Activated CD4-positive, alpha-beta memory T cell treated with anti-CD3 and anti-CD28 coated beads, Interleukin-2, amount 10 ng/mL, durations not matched to agents 7 days and 5 days (primary cell): ENCODE data around the gene KBTBD13. TPM values are rescaled to one million over a fixed set of nuclear protein-coding genes. Genes with fewer than 3 reads are reported as not detected.
"Not testable (repeated sequence)": the region's sequence is repeated elsewhere in the genome, so short reads cannot be mapped to it uniquely, and the experiment has no call there.

ENCODE experiments used
- CTCF ChIA-PET: fragments of 350-600 bp; sonication (Branson Sonifier 250); formaldehyde crosslinking; loops from one replicate; lab custom pipeline; 2021; ENCODE audit warnings: antibody characterized with exemption, inconsistent platforms; lab: Charles Lee
- POLR2A ChIA-PET: fragments of 350-600 bp; sonication (Branson Sonifier 250); formaldehyde crosslinking; loops from one replicate; lab custom pipeline; 2021; ENCODE audit warnings: antibody characterized with exemption; lab: Charles Lee
- DNase-seq: peaks from one replicate; pipeline ENCODE4 v3.0.0-alpha.2; 2020
- H3K27ac Mint-ChIP-seq: one replicate; pipeline ENCODE4 v1.8.0; 2021; ENCODE audit warnings: mild to moderate bottlenecking, mixed read lengths
- H3K27me3 Mint-ChIP-seq: one replicate; pipeline ENCODE4 v1.8.0; 2021; ENCODE audit warnings: mixed read lengths
- H3K36me3 Mint-ChIP-seq: one replicate; pipeline ENCODE4 v1.8.0; 2021; ENCODE audit warnings: low read depth, mixed read lengths
- H3K4me1 Mint-ChIP-seq: one replicate; pipeline ENCODE4 v1.8.0; 2021; ENCODE audit warnings: mixed read lengths
- H3K4me3 Mint-ChIP-seq: one replicate; pipeline ENCODE4 v1.8.0; 2021; ENCODE audit warnings: mild to moderate bottlenecking, mixed read lengths
- H3K9me3 Mint-ChIP-seq: one replicate; pipeline ENCODE4 v1.8.0; 2021; ENCODE audit warnings: mixed read lengths
- total RNA-seq, 2 experiments: library from RNA; stranded (reverse); gene quantifications; one replicate each; pipeline ENCODE4 v1.2.3, GENCODE V29; 2021

KBTBD13 gene
- total RNA-seq, 2 experiments from 2014 or later, result not detected

DNA sequence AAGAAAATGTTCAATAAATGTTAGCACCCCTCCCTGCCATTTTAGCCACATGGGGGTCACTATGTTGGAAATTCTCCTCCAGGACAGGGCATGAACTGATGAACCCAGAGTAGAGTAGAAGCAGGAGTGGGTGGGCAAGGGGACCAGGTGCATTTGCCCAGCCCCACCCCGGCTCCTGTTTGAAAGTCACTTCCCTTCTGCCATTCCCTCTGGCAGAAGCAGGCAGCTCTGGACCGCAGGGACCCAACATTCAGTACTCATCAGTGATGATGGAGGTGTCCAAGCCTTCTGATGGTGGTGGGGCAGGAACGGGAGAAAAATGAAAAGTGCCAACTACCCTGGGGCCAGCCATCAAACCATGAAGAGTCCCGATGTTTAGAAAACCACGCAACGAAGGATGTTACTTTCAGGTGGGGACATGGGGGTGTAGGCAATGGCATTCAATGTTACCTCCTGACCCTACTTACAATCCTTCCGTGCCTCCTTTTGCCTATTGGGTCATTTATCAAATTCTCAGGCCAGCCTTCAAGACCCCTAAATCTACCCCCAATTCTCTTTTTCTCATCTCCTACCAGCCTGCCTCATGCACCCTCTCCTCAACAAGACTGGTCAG lies 21.2 kb downstream of the KBTBD13 start:
- ChIA-PET CTCF (no interaction called here), POLR2A (no interaction called here)
- no peak overlapping the region for H3K4me3 Mint-ChIP-seq
- no peak overlapping the region for H3K27ac Mint-ChIP-seq
- no peaks in the 10 kb centered on the region for H3K27me3 Mint-ChIP-seq
- H3K36me3 Mint-ChIP-seq, result peaks cover 12% of the 10 kb centered on the region
- no peaks in the 10 kb centered on the region for H3K9me3 Mint-ChIP-seq
- H3K4me1 Mint-ChIP-seq, result no peaks in the 10 kb centered on the region
- DNase-seq, result no peak

DNA sequence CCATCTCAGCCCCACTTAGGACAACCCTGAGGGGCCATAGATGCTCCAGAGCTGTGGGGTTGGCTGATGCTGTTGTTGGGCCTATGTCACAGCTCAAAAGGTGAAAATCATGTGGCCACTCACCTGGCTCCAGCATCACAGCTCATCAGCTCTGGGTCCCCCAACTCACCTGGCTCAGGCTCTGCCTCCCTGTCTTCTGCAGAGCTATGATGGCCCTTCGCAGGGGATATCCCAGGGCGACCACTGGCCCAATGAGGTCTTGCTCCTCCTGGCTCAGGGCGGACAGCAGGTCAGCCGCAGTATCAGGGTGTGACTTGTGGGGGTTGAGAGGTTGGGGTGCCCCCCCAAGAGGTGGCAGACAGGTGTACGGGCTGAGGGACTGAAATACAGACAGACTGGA lies 22.8 kb downstream of the KBTBD13 start:
- Mint-ChIP-seq H3K27ac (no peak overlapping the region), H3K36me3 (peaks cover 15% of the 10 kb centered on the region), H3K4me1 (no peaks in the 10 kb centered on the region), H3K4me3 (no peak overlapping the region), H3K9me3 (no peaks in the 10 kb centered on the region), H3K27me3 (no peaks in the 10 kb centered on the region)
- CTCF ChIA-PET, result interaction anchor here (0.6 kb wide), 1 partner anchor 15 kb away, joined by 3 read pairs; no protein-coding TSS in a partner anchor
- DNase-seq, result no peak
- POLR2A ChIA-PET, result no interaction called here

DNA sequence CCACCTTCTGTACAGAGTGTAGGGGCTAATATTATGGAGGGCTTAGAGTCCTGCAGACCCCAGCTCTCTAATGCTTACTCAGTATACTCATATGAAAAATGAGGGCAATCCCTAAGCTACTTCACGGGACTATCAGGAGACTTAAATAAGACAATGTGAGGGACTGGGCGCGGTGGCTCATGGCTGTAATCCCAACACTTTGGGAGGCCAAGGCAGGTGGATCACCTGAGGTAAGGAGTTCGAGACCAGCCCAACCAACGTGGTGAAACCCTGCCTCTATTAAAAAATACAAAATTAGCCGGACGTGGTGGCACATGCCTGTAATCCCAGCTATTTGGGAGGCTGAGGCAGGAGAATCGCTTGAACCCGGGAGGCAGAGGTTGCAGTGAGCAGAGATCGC lies 23.3 kb downstream of the KBTBD13 start:
- H3K27me3 Mint-ChIP-seq, H3K9me3 Mint-ChIP-seq, H3K27ac Mint-ChIP-seq, POLR2A ChIA-PET, DNase-seq, H3K4me3 Mint-ChIP-seq, H3K4me1 Mint-ChIP-seq: not testable (repeated sequence)
- peaks cover 17% of the 10 kb centered on the region for H3K36me3 Mint-ChIP-seq
- CTCF ChIA-PET, result interaction anchor here (0.6 kb wide), 1 partner anchor 14 kb away, joined by 3 read pairs; no protein-coding TSS in a partner anchor

GRCh38 chr15:65100442-65100841 lies 23.9 kb downstream of the KBTBD13 start:
- DNase-seq, result no peak
- no peaks in the 10 kb centered on the region for H3K27me3 Mint-ChIP-seq
- POLR2A ChIA-PET, result no interaction called here
- no peaks in the 10 kb centered on the region for H3K9me3 Mint-ChIP-seq
- no peak overlapping the region for H3K27ac Mint-ChIP-seq
- no peaks in the 10 kb centered on the region for H3K4me1 Mint-ChIP-seq
- no peak overlapping the region for H3K4me3 Mint-ChIP-seq
- CTCF ChIA-PET, result interaction anchor here (1.6 kb wide), 1 partner anchor 10 kb away, joined by 5 read pairs; no protein-coding TSS in a partner anchor
- peaks cover 20% of the 10 kb centered on the region for H3K36me3 Mint-ChIP-seq

DNA sequence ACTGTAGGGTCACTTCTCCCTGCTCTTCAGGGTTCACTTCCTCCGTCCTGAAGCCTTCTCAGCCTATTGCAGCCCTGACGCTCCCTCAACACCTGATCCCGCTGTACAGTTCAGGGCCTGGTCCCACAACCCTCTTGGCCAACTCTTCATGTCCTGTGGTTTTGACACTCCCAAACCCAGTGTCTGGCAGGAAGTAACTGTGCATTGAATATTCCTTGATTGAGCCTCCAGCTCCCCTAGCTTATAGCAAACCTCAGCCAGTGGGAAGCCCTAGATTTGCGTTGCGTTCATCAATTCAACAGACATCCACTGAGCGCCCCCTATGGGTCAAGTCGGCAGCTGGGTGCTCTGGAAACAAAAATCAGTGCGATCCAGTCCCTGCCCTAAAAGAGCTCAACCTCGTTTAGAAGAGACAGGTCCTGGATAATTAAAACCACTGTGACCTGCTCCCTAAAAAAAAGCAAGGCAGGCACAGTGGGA lies 24.9 kb downstream of the KBTBD13 start:
- H3K27me3 Mint-ChIP-seq, result no peaks in the 10 kb centered on the region
- DNase-seq, result peak; percentile 57
- H3K36me3 Mint-ChIP-seq, result peaks cover 25% of the 10 kb centered on the region
- H3K9me3 Mint-ChIP-seq, result no peaks in the 10 kb centered on the region
- CTCF ChIA-PET, result interaction anchor here (0.6 to 2.6 kb wide), 12 partner anchors 9 to 880 kb away, joined by 3 to 18 read pairs (median 4); partner anchors contain the start of genes CLPX, PARP16 and PDCD7
- POLR2A ChIA-PET, result no interaction called here
- H3K27ac Mint-ChIP-seq, result no peak overlapping the region
- no peak overlapping the region for H3K4me3 Mint-ChIP-seq
- H3K4me1 Mint-ChIP-seq, result peaks cover 6% of the 10 kb centered on the region

DNA sequence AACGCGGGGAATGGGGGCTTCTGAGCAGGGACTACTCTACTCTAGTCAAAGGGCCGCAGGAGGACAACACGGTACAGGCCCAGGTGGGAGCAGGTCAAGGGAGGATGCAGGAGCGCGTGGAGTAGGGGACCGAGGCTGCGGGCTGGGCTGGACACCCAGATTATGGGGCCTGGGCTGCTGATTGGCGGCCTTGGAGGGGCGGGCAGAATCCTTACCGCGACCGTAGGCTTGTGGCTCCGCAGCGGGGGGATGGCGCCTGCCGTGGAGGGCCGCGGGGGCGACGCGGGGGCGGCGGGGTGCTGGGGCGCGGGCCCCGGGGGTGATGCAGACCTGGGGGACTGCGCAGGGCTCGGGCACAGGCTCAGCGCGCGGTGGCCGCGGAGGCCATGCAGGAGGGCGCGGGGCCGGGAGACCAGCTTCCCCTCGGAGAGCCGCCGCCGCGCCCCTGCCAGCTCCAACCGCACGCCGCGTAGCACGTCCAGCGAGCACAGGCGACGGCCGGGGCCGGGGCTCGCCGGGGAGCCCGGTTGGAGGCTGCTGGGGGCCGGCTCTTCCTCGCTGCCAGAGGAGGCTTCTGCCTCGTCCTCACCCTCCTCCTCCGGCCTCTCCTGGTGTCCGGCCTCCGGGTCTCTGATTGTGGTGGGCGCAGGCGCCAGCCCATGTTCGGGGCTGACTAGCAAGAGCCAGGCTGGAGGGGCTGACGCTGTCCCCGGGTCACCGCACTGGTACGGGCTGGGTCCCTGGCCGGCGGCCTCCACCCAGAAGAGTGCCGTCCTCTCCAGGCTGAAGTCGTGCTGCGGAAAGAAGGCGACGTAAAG lies 25.6 kb downstream of the KBTBD13 start:
- H3K36me3 Mint-ChIP-seq, result peaks cover 25% of the 10 kb centered on the region
- no peaks in the 10 kb centered on the region for H3K9me3 Mint-ChIP-seq
- H3K27me3 Mint-ChIP-seq, result no peaks in the 10 kb centered on the region
- no peak for DNase-seq
- peaks cover 6% of the 10 kb centered on the region for H3K4me1 Mint-ChIP-seq
- ChIA-PET POLR2A (no interaction called here), CTCF (interaction anchor here (0.6 to 2.6 kb wide), 13 partner anchors 8 to 880 kb away, joined by 3 to 18 read pairs (median 4); partner anchors contain the start of genes CLPX, PARP16 and PDCD7)
- H3K4me3 Mint-ChIP-seq, result no peak overlapping the region
- H3K27ac Mint-ChIP-seq, result no peak overlapping the region

DNA sequence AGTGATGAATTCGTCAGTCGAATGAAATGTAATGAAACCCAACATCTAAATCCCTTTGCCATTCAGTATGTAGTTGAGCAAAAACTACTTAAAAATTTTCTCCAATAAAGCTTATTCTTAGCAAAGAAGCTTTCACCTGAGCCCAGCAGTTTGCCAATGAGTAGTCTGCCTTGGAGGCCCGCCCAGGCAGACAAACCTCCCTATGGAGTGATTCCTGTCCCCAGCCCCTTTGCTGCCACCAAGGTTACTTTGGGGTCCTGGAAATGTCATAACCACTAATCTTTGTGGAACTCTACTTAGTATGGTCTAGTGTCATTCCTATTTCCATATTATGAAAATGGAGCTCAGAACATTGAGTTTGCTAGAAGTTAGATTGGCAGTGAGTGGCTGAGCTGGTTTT lies 26.4 kb downstream of the KBTBD13 start:
- Mint-ChIP-seq H3K27me3 (no peaks in the 10 kb centered on the region), H3K36me3 (peaks cover 25% of the 10 kb centered on the region), H3K27ac (no peak overlapping the region), H3K4me3 (no peak overlapping the region), H3K9me3 (no peaks in the 10 kb centered on the region), H3K4me1 (peaks cover 6% of the 10 kb centered on the region)
- POLR2A ChIA-PET, result interaction anchor here (0.9 kb wide), 1 partner anchor 113 kb away, joined by 3 read pairs; the partner anchor contains the start of gene SPG21
- DNase-seq, result no peak
- CTCF ChIA-PET, result interaction anchor here (1.2 to 2.6 kb wide), 3 partner anchors 12 to 69 kb away, joined by 4 to 18 read pairs (median 4); no protein-coding TSS in a partner anchor

GRCh38 chr15:65105038-65105437 lies 28.5 kb downstream of the KBTBD13 start:
- H3K27me3 Mint-ChIP-seq, result no peaks in the 10 kb centered on the region
- H3K4me3 Mint-ChIP-seq, result no peak overlapping the region
- DNase-seq, result no peak
- H3K4me1 Mint-ChIP-seq, result peaks cover 6% of the 10 kb centered on the region
- no peak overlapping the region for H3K27ac Mint-ChIP-seq
- H3K9me3 Mint-ChIP-seq, result no peaks in the 10 kb centered on the region
- POLR2A ChIA-PET, result no interaction called here
- peaks cover 21% of the 10 kb centered on the region for H3K36me3 Mint-ChIP-seq
- CTCF ChIA-PET, result no interaction called here

DNA sequence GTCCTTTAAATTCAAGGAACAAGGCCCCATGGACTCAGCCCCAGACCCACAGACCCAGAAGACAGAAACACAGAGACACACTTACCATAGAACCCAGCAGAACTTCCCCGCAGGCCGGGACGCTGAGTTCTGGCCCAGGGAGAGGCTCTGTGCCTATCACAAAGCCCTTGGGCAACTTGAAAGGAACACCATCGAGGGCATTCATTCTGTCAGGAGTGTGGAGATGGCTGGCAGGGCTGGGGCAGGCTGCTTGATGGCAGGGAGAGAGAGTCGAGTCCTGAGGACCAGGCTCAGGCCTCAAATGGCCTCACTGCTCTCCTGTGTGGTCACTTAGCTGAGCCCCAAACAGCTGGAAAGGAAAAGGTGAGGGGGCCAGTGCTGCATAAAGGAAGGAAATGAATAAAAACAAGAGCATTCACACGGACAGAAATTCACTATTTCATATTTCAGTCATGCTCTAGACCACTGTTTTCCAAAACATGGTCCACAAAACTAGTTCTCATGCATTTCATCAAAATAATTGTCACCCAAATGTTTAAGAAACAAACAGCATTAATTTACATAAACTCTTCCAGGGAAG lies 29.6 kb downstream of the KBTBD13 start:
- Mint-ChIP-seq H3K27ac (no peak overlapping the region), H3K9me3 (no peaks in the 10 kb centered on the region), H3K36me3 (peaks cover 23% of the 10 kb centered on the region), H3K4me3 (no peak overlapping the region), H3K4me1 (peaks cover 8% of the 10 kb centered on the region), H3K27me3 (no peaks in the 10 kb centered on the region)
- ChIA-PET POLR2A (no interaction called here), CTCF (no interaction called here)
- no peak for DNase-seq

GRCh38 chr15:65110676-65111292 lies 34.2 kb downstream of the KBTBD13 start:
- no peak overlapping the region for H3K4me3 Mint-ChIP-seq
- H3K9me3 Mint-ChIP-seq, result no peaks in the 10 kb centered on the region
- peaks cover 21% of the 10 kb centered on the region for H3K36me3 Mint-ChIP-seq
- no peak for DNase-seq
- H3K27ac Mint-ChIP-seq, result no peak overlapping the region
- ChIA-PET POLR2A (no interaction called here), CTCF (interaction anchor here (1.5 kb wide), 1 partner anchor 9 kb away, joined by 5 read pairs; no protein-coding TSS in a partner anchor)
- H3K27me3 Mint-ChIP-seq, result no peaks in the 10 kb centered on the region
- peaks cover 8% of the 10 kb centered on the region for H3K4me1 Mint-ChIP-seq

DNA sequence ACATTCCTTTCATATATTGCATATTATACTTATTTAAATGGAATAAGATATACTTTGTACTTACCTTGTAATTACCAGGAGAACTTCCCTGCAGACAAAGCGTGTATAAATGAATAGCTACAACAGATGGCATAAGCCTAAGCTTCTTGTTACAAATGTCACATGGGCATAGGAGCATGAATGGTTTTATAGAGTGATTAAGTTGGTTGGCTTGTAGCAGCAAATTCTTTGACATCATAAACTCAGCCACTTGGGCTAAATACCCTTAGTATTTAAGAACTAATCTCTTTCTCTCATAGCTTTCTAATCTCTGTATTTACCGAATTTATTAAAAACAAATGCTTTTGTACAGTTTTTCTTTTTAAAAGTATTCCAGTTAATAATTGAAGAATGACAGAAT lies 38.5 kb downstream of the KBTBD13 start, which contains the start of gene UBAP1L:
TSS of gene UBAP1L (minus strand) at position 115 of the 400 bp plus-strand sequence. CDS start 8,985 bp downstream, outside the sequence.
- Mint-ChIP-seq H3K36me3 (peaks cover 43% of the 10 kb centered on the region), H3K4me1 (peaks cover 2% of the 10 kb centered on the region), H3K9me3 (no peaks in the 10 kb centered on the region), H3K4me3 (no peak within 1 kb of the TSS), H3K27ac (no peak within 1 kb of the TSS), H3K27me3 (no peaks in the 10 kb centered on the region)
- POLR2A ChIA-PET, result interaction anchor here (1.0 kb wide), 1 partner anchor 189 kb away, joined by 3 read pairs; the partner anchor contains the start of gene RNU5B-1
- CTCF ChIA-PET, result interaction anchor here (2.0 kb wide), 1 partner anchor 81 kb away, joined by 5 read pairs; no protein-coding TSS in a partner anchor
- DNase-seq, result no peak

DNA sequence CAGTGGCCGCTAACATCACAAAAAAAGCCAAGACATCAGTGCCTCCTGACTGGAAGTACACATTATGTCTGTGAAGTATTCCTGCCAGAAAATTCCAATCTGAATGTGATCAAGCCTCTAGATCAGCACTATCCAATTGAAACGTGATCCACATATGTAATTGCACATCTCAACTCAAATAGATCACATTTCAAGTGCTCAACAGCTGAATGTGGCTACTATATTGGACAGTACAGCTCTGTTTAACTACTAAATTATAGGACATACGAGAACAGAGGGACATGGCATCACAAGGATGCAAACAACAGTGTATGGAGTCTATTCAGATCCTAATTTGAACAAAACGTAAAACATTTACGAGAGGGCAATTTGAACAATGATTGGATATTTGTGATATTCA lies 39.0 kb downstream of the KBTBD13 start:
- Mint-ChIP-seq H3K36me3 (peaks cover 43% of the 10 kb centered on the region), H3K4me3 (no peak overlapping the region), H3K4me1 (peaks cover 2% of the 10 kb centered on the region), H3K27ac (no peak overlapping the region), H3K27me3 (no peaks in the 10 kb centered on the region), H3K9me3 (no peaks in the 10 kb centered on the region)
- ChIA-PET CTCF (no interaction called here), POLR2A (interaction anchor here (0.9 to 1.0 kb wide), 2 partner anchors 69 to 189 kb away, joined by 3 read pairs; partner anchors contain the start of gene RNU5B-1)
- DNase-seq, result no peak
